Neural cell (in vitro differentiated cells): ENCODE data around the gene KRTAP12-1. TPM values are rescaled to one million over a fixed set of nuclear protein-coding genes. Genes with fewer than 3 reads are reported as not detected.

Experiments used
- H2AFZ ChIP-seq: fragments of 200-600, 300-800 bp; sonication (generic), shearing (Covaris generic); 2 replicates; pipeline ENCODE4 v1.6.0; 2014; ENCODE audit warnings: low read depth, mild to moderate bottlenecking, antibody characterized with exemption, low read length, moderate library complexity
- H3F3A ChIP-seq: fragments of 200-600 bp; shearing (Covaris generic); 2 replicates; pipeline ENCODE4 v1.6.1; 2016; ENCODE audit warnings: mild to moderate bottlenecking, moderate library complexity, mixed read lengths, antibody characterized with exemption, low read length; ENCODE audit not compliant: insufficient read depth, poor library complexity, severe bottlenecking
- H3K27ac ChIP-seq: fragments of 200-600, 300-800 bp; sonication (generic), shearing (Covaris generic); 2 replicates; pipeline ENCODE4 v1.5.1; 2014; ENCODE audit warnings: mild to moderate bottlenecking, low read length, moderate library complexity
- H3K27me3 ChIP-seq: fragments of 300-800, 200-600 bp; sonication (generic), shearing (Covaris generic); 2 replicates; pipeline ENCODE4 v1.6.0; 2014; ENCODE audit warnings: mild to moderate bottlenecking, low read depth, low read length, moderate library complexity; ENCODE audit not compliant: insufficient read depth
- H3K36me3 ChIP-seq: fragments of 300-800, 200-600 bp; sonication (generic), shearing (Covaris generic); 2 replicates; pipeline ENCODE4 v1.5.1; 2014; ENCODE audit warnings: mild to moderate bottlenecking, antibody characterized with exemption, low read length, moderate library complexity; ENCODE audit not compliant: insufficient read depth
- H3K4me2 ChIP-seq: fragments of 300-800, 200-600 bp; sonication (generic), shearing (Covaris generic); 2 replicates; pipeline ENCODE4 v1.6.0; 2014; ENCODE audit warnings: mild to moderate bottlenecking, low read length
- H3K4me3 ChIP-seq: fragments of 300-800, 200-600 bp; sonication (generic), shearing (Covaris generic); 2 replicates; pipeline ENCODE4 v1.5.1; 2014; ENCODE audit warnings: mild to moderate bottlenecking, low read length, moderate library complexity
- H3K79me2 ChIP-seq: fragments of 200-600 bp; shearing (Covaris generic); replicated peaks from 2 replicates; pipeline ENCODE4 v1.6.0; 2014; ENCODE audit warnings: mild to moderate bottlenecking, low read length, moderate library complexity; ENCODE audit not compliant: insufficient read depth
- H3K9ac ChIP-seq: fragments of 300-800, 200-600 bp; sonication (generic), shearing (Covaris generic); 2 replicates; pipeline ENCODE4 v1.6.1; 2016; ENCODE audit warnings: mild to moderate bottlenecking, low read length, mixed read lengths
- H3K9me2 ChIP-seq: fragments of 200-600 bp; shearing (Covaris generic); 2 replicates; pipeline ENCODE4 v1.6.1; 2016; ENCODE audit warnings: mild to moderate bottlenecking, low read length, mixed read lengths; ENCODE audit not compliant: insufficient read depth
- H3K9me3 ChIP-seq: fragments of 200-600, 300-800 bp; sonication (generic), shearing (Covaris generic); 2 replicates; pipeline ENCODE4 v1.6.1; 2016; ENCODE audit warnings: mild to moderate bottlenecking, mixed run types, low read length, moderate library complexity, mixed read lengths
- H4K20me1 ChIP-seq: fragments of 200-600 bp; shearing (Covaris generic); 2 replicates; pipeline ENCODE4 v1.6.1; 2016; ENCODE audit warnings: mild to moderate bottlenecking, mixed run types; ENCODE audit not compliant: insufficient read depth
- EP300 ChIP-seq: fragments of 450-650 bp; conservative IDR thresholded peaks from 2 replicates; pipeline ENCODE4 v1.6.1; 2014; ENCODE audit warnings: antibody characterized with exemption, mild to moderate bottlenecking, moderate library complexity; ENCODE audit not compliant: poor library complexity, severe bottlenecking
- EZH2 ChIP-seq: fragments of 200-600, 300-800 bp; shearing (Covaris generic), sonication (generic); IDR thresholded peaks from 2 replicates; pipeline ENCODE4 v1.6.1; 2014; ENCODE audit warnings: antibody characterized with exemption, low read length, borderline replicate concordance, mild to moderate bottlenecking; ENCODE audit not compliant: insufficient read depth, poor library complexity, severe bottlenecking
- MXI1 ChIP-seq: fragments of 450-650 bp; conservative IDR thresholded peaks from 2 replicates; pipeline ENCODE4 v1.6.1; 2014; ENCODE audit warnings: antibody characterized with exemption, mild to moderate bottlenecking; ENCODE audit not compliant: poor library complexity, severe bottlenecking
- POLR2AphosphoS5 ChIP-seq: IDR thresholded peaks from 2 replicates; pipeline ENCODE4 v1.6.1; 2012
- RAD21 ChIP-seq: fragments of 450-650 bp; conservative IDR thresholded peaks from 2 replicates; pipeline ENCODE4 v1.6.1; 2014; ENCODE audit warnings: antibody characterized with exemption, mild to moderate bottlenecking, moderate library complexity
- SMC3 ChIP-seq: fragments of 450-650 bp; conservative IDR thresholded peaks from 2 replicates; pipeline ENCODE4 v1.6.1; 2014; ENCODE audit warnings: antibody characterized with exemption, mild to moderate bottlenecking, moderate library complexity; ENCODE audit not compliant: poor library complexity
- TAF1 ChIP-seq: IDR thresholded peaks from 2 replicates; pipeline ENCODE4 v1.6.1; 2012; ENCODE audit warnings: low read depth
- polyA plus RNA-seq: library from polyadenylated mRNA; depleted of rRNA; stranded (reverse); fragments of >200 nt; gene quantifications from 2 replicates; pipeline ENCODE4 v1.2.3, GENCODE V29; 2014
- TF ChIP-seq, protein P1 (sequence below): IDR thresholded peaks from 2 replicates; pipeline ENCODE4 v1.6.1; 2012; ENCODE audit warnings: borderline replicate concordance
- TF ChIP-seq, protein P2 (sequence below): fragments of 450-650 bp; IDR thresholded peaks from 2 replicates; pipeline ENCODE4 v1.5.1; 2014; ENCODE audit warnings: antibody characterized with exemption, mild to moderate bottlenecking, moderate library complexity; ENCODE audit not compliant: poor library complexity, severe bottlenecking

The KRTAP12-1 gene
- polyA plus RNA-seq, 1 donor from 2014 or later = not detected

DNA sequence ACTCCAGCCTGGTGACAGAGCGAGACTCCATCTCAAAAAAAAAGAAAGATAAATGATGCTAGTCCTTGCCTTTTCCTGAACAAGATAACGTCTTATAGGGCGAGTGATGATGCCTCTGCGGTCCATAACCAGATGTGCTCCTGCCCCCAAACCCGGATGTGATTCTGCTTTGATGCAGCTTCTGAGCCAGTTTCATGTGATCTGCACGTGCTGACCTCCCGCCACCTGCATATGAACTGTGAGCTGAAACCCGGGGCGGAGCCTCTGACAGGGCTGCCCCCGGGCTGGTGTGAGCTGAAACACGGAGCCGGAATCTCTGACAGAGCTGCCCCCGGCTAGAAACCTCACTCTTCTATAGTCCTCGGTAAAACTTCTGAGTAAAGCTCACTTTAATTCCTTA is 28.8 kb downstream of the KRTAP12-1 start:
- no peak overlapping the region for H3K9ac ChIP-seq
- no peaks in the 10 kb centered on the region for H3K79me2 ChIP-seq
- H3K9me2 ChIP-seq = no peaks in the 10 kb centered on the region
- H3K27ac ChIP-seq = no peak overlapping the region
- no peaks in the 10 kb centered on the region for H3F3A ChIP-seq
- no peak overlapping the region for H2AFZ ChIP-seq
- H3K27me3 ChIP-seq = no peaks in the 10 kb centered on the region
- no peak for TF ChIP-seq EP300
- no peak for TF ChIP-seq TAF1
- TF ChIP-seq RAD21 = no peak
- TF ChIP-seq, protein P1, sequence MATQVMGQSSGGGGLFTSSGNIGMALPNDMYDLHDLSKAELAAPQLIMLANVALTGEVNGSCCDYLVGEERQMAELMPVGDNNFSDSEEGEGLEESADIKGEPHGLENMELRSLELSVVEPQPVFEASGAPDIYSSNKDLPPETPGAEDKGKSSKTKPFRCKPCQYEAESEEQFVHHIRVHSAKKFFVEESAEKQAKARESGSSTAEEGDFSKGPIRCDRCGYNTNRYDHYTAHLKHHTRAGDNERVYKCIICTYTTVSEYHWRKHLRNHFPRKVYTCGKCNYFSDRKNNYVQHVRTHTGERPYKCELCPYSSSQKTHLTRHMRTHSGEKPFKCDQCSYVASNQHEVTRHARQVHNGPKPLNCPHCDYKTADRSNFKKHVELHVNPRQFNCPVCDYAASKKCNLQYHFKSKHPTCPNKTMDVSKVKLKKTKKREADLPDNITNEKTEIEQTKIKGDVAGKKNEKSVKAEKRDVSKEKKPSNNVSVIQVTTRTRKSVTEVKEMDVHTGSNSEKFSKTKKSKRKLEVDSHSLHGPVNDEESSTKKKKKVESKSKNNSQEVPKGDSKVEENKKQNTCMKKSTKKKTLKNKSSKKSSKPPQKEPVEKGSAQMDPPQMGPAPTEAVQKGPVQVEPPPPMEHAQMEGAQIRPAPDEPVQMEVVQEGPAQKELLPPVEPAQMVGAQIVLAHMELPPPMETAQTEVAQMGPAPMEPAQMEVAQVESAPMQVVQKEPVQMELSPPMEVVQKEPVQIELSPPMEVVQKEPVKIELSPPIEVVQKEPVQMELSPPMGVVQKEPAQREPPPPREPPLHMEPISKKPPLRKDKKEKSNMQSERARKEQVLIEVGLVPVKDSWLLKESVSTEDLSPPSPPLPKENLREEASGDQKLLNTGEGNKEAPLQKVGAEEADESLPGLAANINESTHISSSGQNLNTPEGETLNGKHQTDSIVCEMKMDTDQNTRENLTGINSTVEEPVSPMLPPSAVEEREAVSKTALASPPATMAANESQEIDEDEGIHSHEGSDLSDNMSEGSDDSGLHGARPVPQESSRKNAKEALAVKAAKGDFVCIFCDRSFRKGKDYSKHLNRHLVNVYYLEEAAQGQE = no peak
- TF ChIP-seq, protein P2, sequence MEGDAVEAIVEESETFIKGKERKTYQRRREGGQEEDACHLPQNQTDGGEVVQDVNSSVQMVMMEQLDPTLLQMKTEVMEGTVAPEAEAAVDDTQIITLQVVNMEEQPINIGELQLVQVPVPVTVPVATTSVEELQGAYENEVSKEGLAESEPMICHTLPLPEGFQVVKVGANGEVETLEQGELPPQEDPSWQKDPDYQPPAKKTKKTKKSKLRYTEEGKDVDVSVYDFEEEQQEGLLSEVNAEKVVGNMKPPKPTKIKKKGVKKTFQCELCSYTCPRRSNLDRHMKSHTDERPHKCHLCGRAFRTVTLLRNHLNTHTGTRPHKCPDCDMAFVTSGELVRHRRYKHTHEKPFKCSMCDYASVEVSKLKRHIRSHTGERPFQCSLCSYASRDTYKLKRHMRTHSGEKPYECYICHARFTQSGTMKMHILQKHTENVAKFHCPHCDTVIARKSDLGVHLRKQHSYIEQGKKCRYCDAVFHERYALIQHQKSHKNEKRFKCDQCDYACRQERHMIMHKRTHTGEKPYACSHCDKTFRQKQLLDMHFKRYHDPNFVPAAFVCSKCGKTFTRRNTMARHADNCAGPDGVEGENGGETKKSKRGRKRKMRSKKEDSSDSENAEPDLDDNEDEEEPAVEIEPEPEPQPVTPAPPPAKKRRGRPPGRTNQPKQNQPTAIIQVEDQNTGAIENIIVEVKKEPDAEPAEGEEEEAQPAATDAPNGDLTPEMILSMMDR = no peak
- no peak for TF ChIP-seq MXI1
- no peak for TF ChIP-seq SMC3
- TF ChIP-seq EZH2 = no peak
- TF ChIP-seq POLR2AphosphoS5 = no peak
- no peaks in the 10 kb centered on the region for H3K9me3 ChIP-seq
- no peak overlapping the region for H3K4me3 ChIP-seq
- H4K20me1 ChIP-seq = no peaks in the 10 kb centered on the region
- H3K36me3 ChIP-seq = no peaks in the 10 kb centered on the region
- no peak overlapping the region for H3K4me2 ChIP-seq

DNA sequence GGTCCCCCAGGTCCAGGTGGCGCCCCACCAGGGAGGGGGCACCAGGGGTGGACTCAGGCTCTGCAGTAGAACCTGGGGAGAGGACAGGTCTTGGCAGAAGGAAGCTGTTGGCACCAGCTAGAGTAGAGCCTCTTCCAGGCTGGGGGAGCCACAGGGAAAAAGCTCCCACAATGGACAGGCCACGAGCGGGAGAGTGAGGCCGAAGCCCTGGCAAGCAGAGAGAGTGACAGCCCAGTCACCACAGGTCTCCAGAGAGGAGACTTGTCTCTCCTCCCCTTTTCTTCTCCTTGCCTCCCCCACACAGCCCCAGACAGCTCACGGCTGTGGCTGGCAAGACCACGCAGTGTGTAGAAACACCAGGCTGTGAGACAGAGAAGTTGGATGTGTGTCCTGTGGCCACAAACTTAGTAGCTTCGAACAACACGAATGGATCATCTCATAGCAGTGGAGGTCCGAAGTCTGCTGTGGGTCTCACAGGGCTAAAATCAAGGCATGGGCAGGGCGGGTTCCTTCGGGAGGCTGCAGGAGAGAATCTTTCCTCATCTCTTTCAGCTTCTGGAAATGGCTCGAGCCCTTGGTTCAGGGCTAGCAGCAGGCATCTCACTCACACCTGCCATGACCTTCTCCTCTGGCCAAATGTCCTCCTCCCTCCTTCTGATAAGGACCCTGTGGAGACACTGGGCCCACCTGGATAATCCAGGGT is 30.8 kb downstream of the KRTAP12-1 start:
- H3K9me2 ChIP-seq = no peaks in the 10 kb centered on the region
- H3K9ac ChIP-seq = no peak overlapping the region
- H3K4me2 ChIP-seq = no peak overlapping the region
- H4K20me1 ChIP-seq = no peaks in the 10 kb centered on the region
- no peaks in the 10 kb centered on the region for H3K27me3 ChIP-seq
- no peaks in the 10 kb centered on the region for H3K36me3 ChIP-seq
- no peak overlapping the region for H3K4me3 ChIP-seq
- H3K79me2 ChIP-seq = no peaks in the 10 kb centered on the region
- TF ChIP-seq, protein P1 = no peak
- no peak for TF ChIP-seq TAF1
- no peak for TF ChIP-seq EZH2
- no peak for TF ChIP-seq MXI1
- TF ChIP-seq SMC3 = no peak
- H3F3A ChIP-seq = no peaks in the 10 kb centered on the region
- no peaks in the 10 kb centered on the region for H3K9me3 ChIP-seq
- no peak overlapping the region for H2AFZ ChIP-seq
- no peak overlapping the region for H3K27ac ChIP-seq
